Hypothalamus (tissue), 51 donors: ENCODE data around the gene ASTN2.
A peak's percentile ranks its signal among the peaks of the same experiment; 100 is the strongest.

Source experiments
- DNase-seq, 51 donors: peaks; one replicate each; lab custom pipeline; 2025; lab: John Stamatoyannopoulos, UW

The ASTN2 gene

GRCh38 chr9:117375956-117376355, 38.9 kb downstream of the ASTN2 start:
- no peak for DNase-seq

- no peak for DNase-seq
Observed at GRCh38 chr9:117374076-117374725, 40.7 kb downstream of the ASTN2 start.

DNA sequence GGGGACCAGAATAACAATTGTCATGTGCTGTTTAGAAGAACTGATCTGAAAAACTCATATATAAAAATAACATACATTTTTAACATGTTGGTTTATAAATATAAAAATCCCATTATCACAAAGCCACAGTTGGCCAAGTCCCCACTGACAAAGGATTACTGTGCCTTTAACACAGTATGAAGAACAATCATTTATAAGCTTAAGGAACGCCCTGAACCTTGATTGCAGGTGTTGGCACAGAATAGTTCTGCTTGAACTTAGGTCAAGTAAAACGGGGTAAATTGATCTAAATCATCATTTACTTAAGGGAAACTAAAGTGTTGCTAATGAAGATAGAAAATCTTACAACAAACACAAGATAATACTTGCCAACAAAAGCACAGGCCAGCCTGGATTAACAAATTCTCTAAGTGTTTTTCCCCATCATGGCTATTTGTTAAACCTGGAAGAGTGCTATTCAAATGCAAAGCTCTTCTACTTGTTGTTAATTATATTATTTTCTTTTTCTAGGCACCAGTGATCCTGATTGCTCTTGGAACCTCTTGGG, 46.1 kb downstream of the ASTN2 start:
- DNase-seq: no peak

- no peak for DNase-seq
Observed at GRCh38 chr9:117365438-117365837, 49.4 kb downstream of the ASTN2 start.

- no peak for DNase-seq
Observed at GRCh38 chr9:117363006-117363405, 51.9 kb downstream of the ASTN2 start.

- no peak for DNase-seq
Observed at GRCh38 chr9:117359910-117360309, 54.9 kb downstream of the ASTN2 start.

- DNase-seq: no peak
Observed at GRCh38 chr9:117355542-117355941, 59.3 kb downstream of the ASTN2 start.

DNA sequence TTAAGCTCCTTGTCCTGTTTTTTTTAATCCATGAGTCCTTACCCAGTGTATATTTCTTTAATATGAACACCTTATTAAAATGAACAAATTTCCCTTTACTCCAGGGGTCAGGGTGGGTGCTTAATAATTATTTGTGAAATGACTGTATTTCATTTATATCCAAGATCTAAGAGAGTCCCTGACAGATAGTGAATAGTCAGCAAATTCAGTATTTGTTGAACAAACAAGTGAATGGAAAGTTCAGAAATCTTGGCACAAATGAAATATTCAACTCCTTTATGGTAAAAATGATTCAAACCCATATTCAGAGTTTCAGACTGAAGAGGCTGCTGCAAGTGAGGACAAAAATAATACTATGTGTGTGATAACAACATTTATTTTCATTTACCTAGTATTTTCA, 59.9 kb downstream of the ASTN2 start:
- no peak for DNase-seq

GRCh38 chr9:117354244-117354847, 60.5 kb downstream of the ASTN2 start:
- DNase-seq: no peak

- peak in 1 of 51 donors; percentile 3 for DNase-seq
Observed at GRCh38 chr9:117344892-117345660, 69.8 kb downstream of the ASTN2 start.

- no peak for DNase-seq
Observed at GRCh38 chr9:117343427-117343826, 71.4 kb downstream of the ASTN2 start.

DNA sequence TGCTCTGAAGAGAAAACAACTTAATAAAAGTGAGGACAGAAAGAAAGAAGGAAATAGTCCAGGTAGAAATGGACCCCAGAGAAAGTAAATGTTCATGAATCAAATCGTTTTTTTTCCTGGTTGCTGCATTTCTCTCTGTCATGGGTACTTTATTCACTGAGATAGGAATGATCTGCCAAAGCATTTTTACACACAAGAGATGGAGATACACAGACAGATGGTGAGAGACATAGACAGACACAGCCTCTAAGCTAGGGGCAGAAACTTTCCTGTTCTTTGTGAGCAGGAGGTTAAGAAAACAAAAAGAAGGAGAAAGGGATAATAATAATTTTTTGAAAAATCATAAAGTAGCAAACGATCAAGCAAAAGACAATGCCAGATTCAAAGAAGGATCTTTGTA, 73.7 kb downstream of the ASTN2 start:
- DNase-seq: no peak

- DNase-seq: no peak
Observed at GRCh38 chr9:117340422-117340821, 74.4 kb downstream of the ASTN2 start.

DNA sequence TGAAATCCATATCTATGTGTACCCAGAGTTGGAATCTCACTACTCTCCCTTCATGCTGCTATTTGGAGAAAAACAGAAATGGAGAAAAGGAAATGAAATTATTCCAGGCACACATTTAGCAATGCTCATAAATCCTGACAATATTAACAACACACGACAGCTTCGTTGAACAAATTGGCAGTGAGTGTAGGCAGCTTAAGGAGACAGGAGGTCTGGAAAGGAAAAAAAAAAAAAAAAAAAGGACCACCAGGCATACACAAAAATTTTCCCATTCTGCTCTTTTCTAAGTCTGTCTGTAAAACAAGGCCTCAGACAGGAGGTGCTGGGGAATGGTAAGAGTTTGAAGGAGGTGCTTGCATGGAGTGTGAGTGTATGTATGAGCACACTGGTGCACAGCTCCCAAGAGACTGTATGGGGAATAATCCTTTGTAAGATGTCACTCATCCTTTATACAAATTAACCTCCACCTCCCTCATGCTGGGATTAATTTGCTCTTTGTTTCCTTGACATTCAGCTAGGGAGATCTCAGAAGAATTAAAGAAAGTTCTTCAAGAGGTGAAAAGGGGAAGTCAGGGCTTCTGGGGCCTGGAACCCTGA, 78.9 kb downstream of the ASTN2 start:
- no peak for DNase-seq

- no peak for DNase-seq
Observed at GRCh38 chr9:117334101-117334500, 80.8 kb downstream of the ASTN2 start.

- peak in 5 of 51 donors; percentile 3 to 20 (median 6) for DNase-seq
Observed at GRCh38 chr9:117325831-117326230, 89.0 kb downstream of the ASTN2 start.

DNA sequence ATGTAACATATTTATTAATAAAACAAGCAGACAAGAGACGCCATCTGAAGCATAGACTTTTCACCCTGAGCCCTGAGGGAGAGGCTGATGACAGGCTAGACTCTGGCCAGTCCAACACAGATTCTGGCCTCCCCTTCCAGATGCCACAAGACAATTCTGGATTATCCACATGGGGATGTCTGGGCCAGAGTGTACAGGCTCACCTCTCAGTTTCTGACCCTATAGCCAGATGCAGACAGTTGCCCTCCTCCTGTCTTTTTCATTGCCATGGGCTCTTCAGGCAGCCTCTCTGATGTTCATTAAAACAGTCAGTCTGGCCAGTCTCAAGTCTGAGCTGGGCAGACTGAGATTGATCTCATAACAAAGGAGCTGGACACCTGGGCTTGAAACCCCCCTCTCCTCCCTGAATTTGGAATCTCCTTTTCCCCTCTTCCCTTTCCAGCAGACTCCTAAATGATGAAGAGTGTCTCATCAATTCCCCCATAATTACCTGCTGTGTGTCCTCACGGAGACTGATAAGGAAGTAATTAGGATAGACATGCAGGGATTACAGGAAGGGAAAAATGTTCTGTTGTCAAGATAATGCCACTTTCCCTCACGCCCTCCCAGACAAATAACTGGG, 89.6 kb downstream of the ASTN2 start:
- DNase-seq: no peak

DNA sequence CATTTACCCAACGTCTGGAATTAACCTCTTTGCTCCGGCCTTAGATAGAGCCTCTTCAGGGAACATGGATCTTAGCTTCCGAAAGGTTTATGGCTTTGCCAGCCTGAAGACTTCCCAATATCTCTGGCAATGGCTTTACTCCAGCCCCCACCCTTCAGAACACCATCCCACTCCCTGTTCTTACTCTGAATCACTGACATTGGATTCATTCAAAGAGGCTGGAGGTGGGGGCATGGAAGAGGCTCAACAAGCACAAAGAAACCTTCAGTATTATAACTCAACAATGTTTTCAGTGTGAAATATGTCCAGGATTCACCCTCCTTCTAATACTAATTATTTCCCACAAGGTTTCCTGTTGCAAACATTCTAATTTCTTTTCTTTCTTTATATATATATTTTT, 91.5 kb downstream of the ASTN2 start:
- DNase-seq: peak in 4 of 51 donors; percentile 2 to 41 (median 21)

DNA sequence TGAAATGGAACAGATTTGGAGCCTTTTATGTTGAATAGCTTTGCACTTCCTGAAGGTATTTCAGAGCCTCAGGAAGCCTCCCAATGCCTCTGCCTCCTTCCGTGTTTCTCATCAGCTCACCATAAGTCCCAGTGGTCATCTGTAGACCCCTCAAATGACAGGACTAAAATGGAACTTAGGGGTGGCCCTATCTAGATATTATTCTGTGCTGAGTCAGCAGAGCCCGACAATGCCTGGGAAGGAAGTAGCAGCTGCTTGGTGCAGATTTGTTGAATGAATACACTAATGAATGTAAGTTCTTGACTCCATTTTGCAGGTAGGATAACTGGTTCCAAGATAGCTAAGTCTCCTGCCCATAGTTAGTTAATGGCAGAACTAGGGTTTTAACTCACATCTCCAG, 97.7 kb downstream of the ASTN2 start:
- DNase-seq: no peak

- peak in 16 of 51 donors; percentile 2 to 47 (median 15) for DNase-seq
Observed at GRCh38 chr9:117315236-117315635, 99.6 kb downstream of the ASTN2 start.

GRCh38 chr9:117313989-117314388, 100.9 kb downstream of the ASTN2 start:
- DNase-seq: no peak
